Spleen (tissue), 11 donors: ENCODE data around the gene ARFGEF2. TPM values are rescaled to one million over a fixed set of nuclear protein-coding genes. Genes with fewer than 3 reads are reported as not detected.

Experiments
- DNase-seq: peaks from one replicate; pipeline ENCODE4 v3.0.0-alpha.2; 2020
- H3K27ac ChIP-seq, 8 donors: fragments of 200-600 bp; sonication (generic) in 7 of 8; 1 replicate in 4 of 8; 2 replicates in 4 of 8; pipeline versions ENCODE4 v1.5.0 to v1.8.0; 2016 to 2021; ENCODE audit warnings: inconsistent platforms in 4 of 8, mild to moderate bottlenecking in 4 of 8, moderate library complexity in 1 of 8
- H3K27me3 ChIP-seq, 7 donors: fragments of 200-600 bp; sonication (generic) in 6 of 7; replicated peaks in 1 of 7; 1 replicate in 4 of 7; 2 replicates in 3 of 7; pipeline versions ENCODE4 v1.5.0 to v1.8.0; 2016 to 2021; ENCODE audit warnings: inconsistent platforms in 3 of 7, mild to moderate bottlenecking in 1 of 7
- H3K36me3 ChIP-seq, 6 donors: fragments of 200-600 bp; sonication (generic) in 5 of 6; 1 replicate in 4 of 6; 2 replicates in 2 of 6; pipeline versions ENCODE4 v1.5.0 to v1.8.0; 2016 to 2021; ENCODE audit warnings: inconsistent platforms in 2 of 6
- H3K4me1 ChIP-seq, 6 donors: fragments of 200-600 bp; sonication (generic) in 5 of 6; 1 replicate in 3 of 6; 2 replicates in 3 of 6; pipeline versions ENCODE4 v1.5.0 to v1.8.0; 2016 to 2021; ENCODE audit warnings: inconsistent platforms in 3 of 6
- H3K4me3 ChIP-seq, 8 donors: fragments of 200-600 bp; sonication (generic) in 7 of 8; 1 replicate in 4 of 8; 2 replicates in 4 of 8; pipeline versions ENCODE4 v1.5.0 to v1.8.0; 2016 to 2021; ENCODE audit warnings: inconsistent platforms in 4 of 8, mild to moderate bottlenecking in 4 of 8, moderate library complexity in 2 of 8
- H3K9me3 ChIP-seq, 8 donors: fragments of 200-600 bp; sonication (generic) in 7 of 8; 1 replicate in 4 of 8; 2 replicates in 4 of 8; pipeline versions ENCODE4 v1.5.0 to v1.8.0; 2016 to 2021; ENCODE audit warnings: inconsistent platforms in 4 of 8
- CTCF ChIP-seq, 11 experiments: fragments of 200-600 bp in 7 of 11; fragments of 450-650 bp in 4 of 11; sonication (generic) in 4 of 11; IDR thresholded peaks in 8 of 11; conservative IDR thresholded peaks in 3 of 11; 1 replicate in 7 of 11; 2 replicates in 4 of 11; pipeline versions ENCODE4 v1.4.0 to v1.8.0; 2016 to 2021; ENCODE audit warnings: antibody characterized with exemption in 11 of 11, inconsistent platforms in 4 of 11, mild to moderate bottlenecking in 1 of 11
- POLR2A ChIP-seq, 3 donors: fragments of 450-650 bp; IDR thresholded peaks; one replicate each; pipeline ENCODE4 v1.5.1; 2017; ENCODE audit warnings: antibody characterized with exemption in 3 of 3, mild to moderate bottlenecking in 1 of 3
- POLR2AphosphoS5 ChIP-seq, 3 donors: sonication (generic); formaldehyde crosslinking; IDR thresholded peaks; one replicate each; pipeline ENCODE4 v1.5.1; 2017; ENCODE audit warnings: antibody characterized with exemption in 3 of 3
- WGBS, 5 donors: extraction: QIAGEN DNeasy Blood & Tissue Kit in 3 of 5; methylation state at CpG; one replicate each; pipeline versions ENCODE4 v1.1.5 to v1.1.7; 2013 to 2018; 5-methylcytosine and 5-hydroxymethylcytosine counted together
- intact Hi-C: fragments of 100-400 bp; cut with DNase I; formaldehyde crosslinking; loops from one replicate; pipeline ENCODE4 v1.15.0; 2023; ENCODE audit warnings: low total_unique reads
- polyA plus RNA-seq, 3 donors: library from polyadenylated mRNA; stranded (reverse); fragments of 200-250 nt; gene quantifications; one replicate each; pipeline ENCODE4 v1.2.1, GENCODE V29; 2013
- total RNA-seq, 7 donors: library from RNA; depleted of rRNA in 3 of 7; stranded (reverse); fragments of >200 nt in 3 of 7; fragmentation: NEBNext Ultra II Directional in 4 of 7; extraction: Animal tissue kit (Norgen Biotek cat#: 25700) in 4 of 7; gene quantifications; one replicate each; pipeline versions ENCODE4 v1.1.0 to v1.2.1, GENCODE V29; 2016 to 2021
- donor health status: healthy with polysubstance abuse.
- donor health status: DM: no; HTN: no; CAD: no; lungs with moderate emphysema.
- donor health status: DM: no; HTN: no; CAD: no.
- donor health status: Bipolar disorder and iron deficiency.
- donor health status: healthy.
- donor health status: DM: no; HTN: no; CAD: no.
- donor health status: DM: yes; HTN: yes; CAD: no.

ARFGEF2 gene
- total and polyA plus RNA-seq, 10 donors = 6.7 to 44.4 (median 40.8) TPM

DNA sequence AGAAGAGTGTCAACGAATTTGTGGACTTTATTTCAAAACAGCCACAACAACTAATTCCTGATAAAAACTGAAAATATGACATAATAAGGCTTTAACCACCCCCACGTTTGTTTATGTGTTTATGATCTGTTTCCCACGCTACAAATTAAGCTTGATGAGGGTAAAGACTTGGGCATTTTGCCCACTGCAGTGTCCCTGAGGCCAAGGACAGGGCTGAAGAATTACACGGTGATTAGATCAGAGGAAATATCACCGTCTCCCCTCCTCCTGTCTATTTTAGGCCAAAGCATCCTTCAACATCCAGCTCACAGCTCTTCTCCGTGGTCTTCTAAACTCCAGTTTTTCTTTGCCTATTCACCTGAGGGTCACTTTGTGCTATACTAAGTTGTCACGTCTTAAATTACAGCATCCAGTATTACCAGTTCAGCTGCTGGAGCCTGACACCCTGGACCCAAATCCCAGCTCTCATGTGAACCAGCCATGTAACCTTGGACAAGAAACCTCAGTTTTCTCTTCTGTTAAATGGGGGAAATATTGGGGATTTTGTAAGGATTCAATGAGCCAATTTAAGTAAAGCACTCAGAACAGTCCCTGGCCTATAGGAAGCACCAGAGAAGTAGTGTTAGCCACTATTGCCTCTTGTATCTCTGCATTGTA, 15.2 kb upstream of the ARFGEF2 start:
- H3K9me3 ChIP-seq = peaks cover 0 to 15% (median 3%) of the 10 kb centered on the region in 8 donors
- H3K27ac ChIP-seq = no peak overlapping the region
- no peak for DNase-seq
- no peaks in the 10 kb centered on the region for H3K27me3 ChIP-seq
- 55 to 66% (median 56%) methylated on average over 7 of the region's 7 CpGs for WGBS, 5 donors
- H3K36me3 ChIP-seq = no peaks in the 10 kb centered on the region
- peaks cover 6 to 47% (median 21%) of the 10 kb centered on the region in 6 donors for H3K4me1 ChIP-seq
- no peak overlapping the region for H3K4me3 ChIP-seq
- intact Hi-C loops = no loop called here
- TF ChIP-seq POLR2A (IDR thresholded peaks at IDR 0.05) (no peak), CTCF (IDR thresholded peaks at IDR 0.05 in 8 of 11, conservative IDR thresholded peaks at IDR 0.05 in 3 of 11) (no peak), POLR2AphosphoS5 (IDR thresholded peaks at IDR 0.05) (no peak)

- Histone ChIP-seq H3K27ac (peak overlapping the region in 1 of 8 donors; percentile 21), H3K27me3 (no peaks in the 10 kb centered on the region), H3K4me1 (peaks cover 6 to 57% (median 37%) of the 10 kb centered on the region in 6 donors), H3K36me3 (no peaks in the 10 kb centered on the region), H3K9me3 (peaks cover 0 to 15% (median 3%) of the 10 kb centered on the region in 8 donors), H3K4me3 (no peak overlapping the region)
- TF ChIP-seq CTCF (IDR thresholded peaks at IDR 0.05 in 8 of 11, conservative IDR thresholded peaks at IDR 0.05 in 3 of 11) = no peak
- no peak for TF ChIP-seq POLR2AphosphoS5 (IDR thresholded peaks at IDR 0.05)
- no peak for TF ChIP-seq POLR2A (IDR thresholded peaks at IDR 0.05)
- intact Hi-C loops = no loop called here
- WGBS, 5 donors = 42 to 95% (median 63%) methylated on average over 2 of the region's 2 CpGs
- DNase-seq = no peak
Observed at GRCh38 chr20:48908656-48909319, 12.7 kb upstream of the ARFGEF2 start.

DNA sequence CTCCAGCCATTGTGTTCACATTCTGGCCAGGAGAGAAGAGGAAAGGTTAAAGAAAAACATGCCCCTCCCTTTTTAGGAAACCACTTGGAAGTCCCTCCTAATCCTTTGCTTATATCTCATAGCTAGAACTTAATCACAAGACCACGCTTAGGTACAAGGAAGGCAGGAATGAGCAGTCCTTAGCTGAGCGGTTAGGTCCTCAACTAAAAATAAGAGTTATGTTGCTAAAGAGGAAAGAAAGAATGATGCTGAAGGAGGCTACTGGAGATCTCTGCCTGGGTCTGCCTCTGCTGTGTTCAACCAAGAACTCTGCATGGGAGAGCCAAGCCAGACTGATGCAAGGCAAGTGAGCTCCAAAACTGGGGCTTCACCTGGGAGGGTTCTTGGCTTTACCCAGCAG, 11.6 kb upstream of the ARFGEF2 start:
- Histone ChIP-seq H3K4me3 (no peak overlapping the region), H3K36me3 (no peaks in the 10 kb centered on the region), H3K27me3 (no peaks in the 10 kb centered on the region), H3K9me3 (peaks cover 0 to 15% (median 3%) of the 10 kb centered on the region in 8 donors), H3K4me1 (peaks cover 4 to 49% (median 31%) of the 10 kb centered on the region in 6 donors), H3K27ac (no peak overlapping the region)
- WGBS, 5 donors = 81 to 98% (median 88%) methylated on average over 2 of the region's 2 CpGs
- DNase-seq = no peak
- TF ChIP-seq POLR2AphosphoS5 (IDR thresholded peaks at IDR 0.05) = no peak
- no peak for TF ChIP-seq CTCF (IDR thresholded peaks at IDR 0.05 in 8 of 11, conservative IDR thresholded peaks at IDR 0.05 in 3 of 11)
- TF ChIP-seq POLR2A (IDR thresholded peaks at IDR 0.05) = no peak
- intact Hi-C loops = no loop called here

- Histone ChIP-seq H3K9me3 (peaks cover 0 to 15% (median 3%) of the 10 kb centered on the region in 8 donors), H3K4me3 (no peak overlapping the region), H3K27me3 (no peaks in the 10 kb centered on the region), H3K4me1 (peaks cover 0 to 45% (median 29%) of the 10 kb centered on the region in 6 donors), H3K27ac (peak overlapping the region in 3 of 8 donors; percentile 0 to 17 (median 1)), H3K36me3 (no peaks in the 10 kb centered on the region)
- peak in 1 of 3 donors; percentile 12 for TF ChIP-seq POLR2AphosphoS5 (IDR thresholded peaks at IDR 0.05)
- TF ChIP-seq POLR2A (IDR thresholded peaks at IDR 0.05) = no peak
- 37 to 65% (median 59%) methylated on average over 7 of the region's 7 CpGs for WGBS, 5 donors
- intact Hi-C loops = no loop called here
- DNase-seq = no peak
Observed at GRCh38 chr20:48910347-48910781, 11.1 kb upstream of the ARFGEF2 start.
